ENCODE results near the gene HEMK1. TPM values are rescaled to one million over a fixed set of nuclear protein-coding genes. Genes with fewer than 3 reads are reported as not detected.
A peak's percentile ranks its signal among the peaks of the same experiment; 100 is the strongest.

HEMK1 gene
- total RNA-seq, 2 donors from 2014 or later = 8.5 to 17.1 TPM

DNA sequence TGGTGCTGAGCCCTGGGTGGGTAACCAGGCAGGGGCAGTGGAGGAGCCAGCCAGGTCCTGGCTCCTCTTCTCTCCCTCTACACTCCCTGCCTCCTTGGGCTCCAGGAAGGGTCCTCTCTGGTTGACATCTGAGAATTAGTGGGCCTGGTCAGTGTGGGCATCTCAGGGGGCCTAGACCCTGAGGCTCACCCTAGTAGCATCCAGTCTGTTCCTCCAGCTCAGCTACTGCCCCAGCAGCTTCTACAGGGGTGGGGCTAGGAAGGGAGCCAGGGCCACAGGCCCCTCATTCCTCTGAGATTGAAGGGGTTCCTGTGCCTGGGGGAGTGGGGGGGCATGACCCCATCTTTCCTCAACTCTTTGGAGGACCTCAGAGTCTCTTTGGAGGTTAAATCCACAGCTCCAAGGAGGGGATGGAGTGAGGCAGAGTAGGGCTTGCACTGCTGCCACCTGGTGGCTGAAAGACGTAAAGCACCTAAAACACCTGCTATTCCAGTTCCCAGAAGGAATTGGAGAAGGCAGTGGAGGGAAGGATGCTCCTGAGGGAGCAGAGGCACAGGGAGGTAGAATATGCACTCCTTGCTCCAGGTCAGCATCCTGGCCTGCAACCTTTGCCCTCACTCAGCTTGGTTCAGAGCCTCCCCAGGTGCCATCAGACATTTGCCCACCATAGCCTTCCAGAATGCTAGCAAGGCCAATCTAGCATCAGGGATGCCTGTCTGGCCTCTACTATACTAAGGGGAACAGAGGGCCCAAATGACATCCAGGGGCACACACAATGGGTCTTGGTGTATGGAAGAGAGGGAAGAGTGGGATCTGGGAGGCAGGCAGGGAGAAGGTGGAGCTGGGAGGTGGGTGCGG is 26.9 kb upstream of the HEMK1 start:
- TF ChIP-seq, protein P1, sequence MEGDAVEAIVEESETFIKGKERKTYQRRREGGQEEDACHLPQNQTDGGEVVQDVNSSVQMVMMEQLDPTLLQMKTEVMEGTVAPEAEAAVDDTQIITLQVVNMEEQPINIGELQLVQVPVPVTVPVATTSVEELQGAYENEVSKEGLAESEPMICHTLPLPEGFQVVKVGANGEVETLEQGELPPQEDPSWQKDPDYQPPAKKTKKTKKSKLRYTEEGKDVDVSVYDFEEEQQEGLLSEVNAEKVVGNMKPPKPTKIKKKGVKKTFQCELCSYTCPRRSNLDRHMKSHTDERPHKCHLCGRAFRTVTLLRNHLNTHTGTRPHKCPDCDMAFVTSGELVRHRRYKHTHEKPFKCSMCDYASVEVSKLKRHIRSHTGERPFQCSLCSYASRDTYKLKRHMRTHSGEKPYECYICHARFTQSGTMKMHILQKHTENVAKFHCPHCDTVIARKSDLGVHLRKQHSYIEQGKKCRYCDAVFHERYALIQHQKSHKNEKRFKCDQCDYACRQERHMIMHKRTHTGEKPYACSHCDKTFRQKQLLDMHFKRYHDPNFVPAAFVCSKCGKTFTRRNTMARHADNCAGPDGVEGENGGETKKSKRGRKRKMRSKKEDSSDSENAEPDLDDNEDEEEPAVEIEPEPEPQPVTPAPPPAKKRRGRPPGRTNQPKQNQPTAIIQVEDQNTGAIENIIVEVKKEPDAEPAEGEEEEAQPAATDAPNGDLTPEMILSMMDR (IDR thresholded peaks at IDR 0.05) = peak; percentile 81 to 96 (median 90)
- TF ChIP-seq POLR2A (IDR thresholded peaks at IDR 0.05) (no peak), POLR2AphosphoS5 (IDR thresholded peaks at IDR 0.05) (peak; percentile 42)
- H3K36me3 ChIP-seq = no peaks in the 10 kb centered on the region
- intact Hi-C loops (cut with DNase I) = loop anchor here (2.0 to 5.0 kb wide), 2 partner anchors 110 to 196 kb away; no protein-coding TSS in a partner anchor
- H3K4me1 ChIP-seq (replicated peaks) = no peaks in the 10 kb centered on the region
- DNase-seq (ENCODE audit: low spot score) = peak; percentile 60
- 45% methylated on average over 2 of the region's 2 CpGs for WGBS
- H3K27me3 ChIP-seq (replicated peaks; ENCODE audit: insufficient read depth) = no peaks in the 10 kb centered on the region
- no peaks in the 10 kb centered on the region for H3K9me3 ChIP-seq
- no peak overlapping the region for H3K4me3 ChIP-seq
- H3K27ac ChIP-seq = no peak overlapping the region

DNA sequence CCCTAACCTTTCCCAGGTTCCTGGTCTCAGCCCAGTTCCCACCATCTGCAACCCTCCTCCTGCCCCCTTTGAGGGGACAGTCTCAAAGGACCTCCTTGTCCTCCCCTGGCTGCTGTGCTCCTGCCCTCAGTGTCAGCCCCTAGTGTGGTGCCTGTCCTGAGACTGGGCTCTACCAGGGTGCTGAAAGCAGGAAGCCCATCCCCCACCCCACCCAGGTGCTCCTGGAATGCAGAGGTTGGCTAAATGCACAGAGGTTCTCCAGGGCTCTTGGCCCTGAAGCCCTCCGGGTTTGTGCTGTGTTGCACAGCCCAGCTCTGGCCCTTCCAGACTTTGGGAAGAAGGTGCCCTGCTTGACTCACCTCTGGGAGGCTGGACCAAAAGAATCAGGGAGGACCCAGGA is 23.5 kb upstream of the HEMK1 start:
- no peaks in the 10 kb centered on the region for H3K4me1 ChIP-seq (replicated peaks)
- H3K27ac ChIP-seq = no peak overlapping the region
- WGBS = 70% methylated on average over 1 of the region's 1 CpG
- intact Hi-C loops (cut with DNase I) = no loop called here
- TF ChIP-seq, protein P1 (IDR thresholded peaks at IDR 0.05) = no peak
- no peak for TF ChIP-seq POLR2A (IDR thresholded peaks at IDR 0.05)
- no peak for TF ChIP-seq POLR2AphosphoS5 (IDR thresholded peaks at IDR 0.05)
- no peaks in the 10 kb centered on the region for H3K27me3 ChIP-seq (replicated peaks; ENCODE audit: insufficient read depth)
- H3K9me3 ChIP-seq = no peaks in the 10 kb centered on the region
- H3K36me3 ChIP-seq = no peaks in the 10 kb centered on the region
- DNase-seq (ENCODE audit: low spot score) = no peak
- H3K4me3 ChIP-seq = no peak overlapping the region

DNA sequence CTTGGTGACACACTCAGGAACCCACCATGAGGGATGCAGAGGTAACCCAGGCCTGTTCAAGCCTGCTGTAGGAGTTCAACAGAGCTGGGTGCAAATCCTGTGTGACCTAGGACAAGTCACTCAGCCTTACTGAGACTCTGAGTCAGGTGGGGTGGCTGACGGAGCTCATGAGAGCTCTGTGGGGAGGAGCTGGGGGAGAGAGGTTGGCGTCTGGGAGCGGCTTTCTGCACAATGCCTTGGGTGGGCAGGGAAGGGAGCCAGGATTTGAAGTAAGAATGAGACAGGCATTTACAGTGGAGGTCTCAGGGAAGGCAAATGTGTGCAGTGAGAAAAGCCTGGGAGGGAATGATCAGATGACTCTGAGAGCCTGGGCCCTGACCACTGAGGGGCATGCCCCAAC is 20.1 kb upstream of the HEMK1 start:
- 78% methylated on average over 3 of the region's 3 CpGs for WGBS
- TF ChIP-seq POLR2A (IDR thresholded peaks at IDR 0.05) = no peak
- TF ChIP-seq, protein P1 (IDR thresholded peaks at IDR 0.05) = no peak
- TF ChIP-seq POLR2AphosphoS5 (IDR thresholded peaks at IDR 0.05) = no peak
- intact Hi-C loops (cut with DNase I) = no loop called here
- H3K9me3 ChIP-seq = no peaks in the 10 kb centered on the region
- DNase-seq (ENCODE audit: low spot score) = no peak
- no peak overlapping the region for H3K27ac ChIP-seq
- H3K4me3 ChIP-seq = no peak overlapping the region
- H3K4me1 ChIP-seq (replicated peaks) = no peaks in the 10 kb centered on the region
- no peaks in the 10 kb centered on the region for H3K36me3 ChIP-seq
- no peaks in the 10 kb centered on the region for H3K27me3 ChIP-seq (replicated peaks; ENCODE audit: insufficient read depth)

DNA sequence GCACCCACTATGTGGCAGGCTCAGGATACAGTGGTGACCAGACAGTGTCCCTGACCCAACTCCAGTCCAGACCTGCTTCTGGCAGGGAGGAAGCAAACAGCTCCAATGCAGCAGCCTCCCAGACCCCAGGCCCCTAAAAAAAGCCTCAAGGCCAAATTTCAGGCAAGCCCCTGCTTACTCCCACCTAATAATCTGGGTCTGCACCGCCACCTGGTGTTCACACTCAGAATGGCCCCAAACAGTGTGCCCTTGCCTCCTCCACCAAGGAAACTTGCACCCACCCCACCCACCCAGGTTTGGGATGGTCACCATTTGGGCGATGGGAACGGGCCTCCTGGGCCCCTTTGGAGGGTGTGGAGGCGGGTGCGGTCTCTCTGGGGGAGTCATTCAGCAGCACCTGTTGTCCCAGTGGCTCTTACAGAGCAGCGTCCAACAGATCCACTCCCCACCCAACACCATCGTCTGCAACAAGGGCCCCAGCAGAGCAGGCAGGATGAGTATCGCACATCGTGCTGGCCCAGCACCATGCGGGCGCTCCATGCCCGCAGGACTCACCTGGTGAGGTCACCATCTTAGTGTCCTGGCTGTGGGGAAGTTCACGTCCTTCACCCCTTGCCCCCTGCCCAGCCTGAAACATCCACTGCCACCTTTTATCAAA is 19.1 kb upstream of the HEMK1 start:
- no peak for TF ChIP-seq POLR2AphosphoS5 (IDR thresholded peaks at IDR 0.05)
- TF ChIP-seq, protein P1 (IDR thresholded peaks at IDR 0.05) = peak; percentile 18 to 71 (median 64)
- WGBS = 46% methylated on average over 13 of the region's 13 CpGs
- intact Hi-C loops (cut with DNase I) = no loop called here

More for the DNA sequence above, 19.1 kb upstream of the HEMK1 start:
- Histone ChIP-seq H3K4me3 (no peak overlapping the region), H3K27me3 (replicated peaks; ENCODE audit: insufficient read depth) (no peaks in the 10 kb centered on the region), H3K4me1 (replicated peaks) (no peaks in the 10 kb centered on the region), H3K36me3 (no peaks in the 10 kb centered on the region), H3K9me3 (no peaks in the 10 kb centered on the region), H3K27ac (no peak overlapping the region)
- no peak for DNase-seq (ENCODE audit: low spot score)

Data from prostate gland (tissue), 2 donors.